Hematopoietic multipotent progenitor cell (in vitro differentiated cells): ENCODE results near the gene LYPD6. TPM values are rescaled to one million over a fixed set of nuclear protein-coding genes. Genes with fewer than 3 reads are reported as not detected.
"Not testable (repeated sequence)": the region's sequence is repeated elsewhere in the genome, so short reads cannot be mapped to it uniquely, and the experiment has no call there.

ENCODE experiments used
- DNase-seq, 3 donors: peaks; one replicate each; pipeline ENCODE4 v3.0.0-alpha.2; 2011 to 2015; ENCODE audit warnings: low read depth in 2 of 3, low spot score in 2 of 3
- total RNA-seq: library from RNA; depleted of rRNA; stranded (reverse); fragments of >200 nt; gene quantifications from one replicate; pipeline ENCODE4 v1.2.3, GENCODE V29; 2012

LYPD6 gene
- total RNA-seq, 1 donor: 0.27 TPM

- DNase-seq: no peak
Observed at GRCh38 chr2:149490296-149490695, 159.9 kb downstream of the LYPD6 start.

- no peak for DNase-seq
Observed at GRCh38 chr2:149492923-149493322, 162.5 kb downstream of the LYPD6 start.

- DNase-seq: not testable (repeated sequence)
Observed at GRCh38 chr2:149499204-149499603, 168.8 kb downstream of the LYPD6 start.

- not testable (repeated sequence) for DNase-seq
Observed at GRCh38 chr2:149506808-149507207, 176.4 kb downstream of the LYPD6 start.

GRCh38 chr2:149507974-149508373 is 177.6 kb downstream of the LYPD6 start:
- no peak for DNase-seq

GRCh38 chr2:149513461-149513860 is 183.1 kb downstream of the LYPD6 start:
- no peak for DNase-seq
